ENCODE results near the gene TTC34.

- TF ChIP-seq, protein P1, sequence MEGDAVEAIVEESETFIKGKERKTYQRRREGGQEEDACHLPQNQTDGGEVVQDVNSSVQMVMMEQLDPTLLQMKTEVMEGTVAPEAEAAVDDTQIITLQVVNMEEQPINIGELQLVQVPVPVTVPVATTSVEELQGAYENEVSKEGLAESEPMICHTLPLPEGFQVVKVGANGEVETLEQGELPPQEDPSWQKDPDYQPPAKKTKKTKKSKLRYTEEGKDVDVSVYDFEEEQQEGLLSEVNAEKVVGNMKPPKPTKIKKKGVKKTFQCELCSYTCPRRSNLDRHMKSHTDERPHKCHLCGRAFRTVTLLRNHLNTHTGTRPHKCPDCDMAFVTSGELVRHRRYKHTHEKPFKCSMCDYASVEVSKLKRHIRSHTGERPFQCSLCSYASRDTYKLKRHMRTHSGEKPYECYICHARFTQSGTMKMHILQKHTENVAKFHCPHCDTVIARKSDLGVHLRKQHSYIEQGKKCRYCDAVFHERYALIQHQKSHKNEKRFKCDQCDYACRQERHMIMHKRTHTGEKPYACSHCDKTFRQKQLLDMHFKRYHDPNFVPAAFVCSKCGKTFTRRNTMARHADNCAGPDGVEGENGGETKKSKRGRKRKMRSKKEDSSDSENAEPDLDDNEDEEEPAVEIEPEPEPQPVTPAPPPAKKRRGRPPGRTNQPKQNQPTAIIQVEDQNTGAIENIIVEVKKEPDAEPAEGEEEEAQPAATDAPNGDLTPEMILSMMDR (IDR thresholded peaks at IDR 0.05 in 4 of 5, conservative IDR thresholded peaks at IDR 0.05 in 1 of 5) = no peak
- no peak for TF ChIP-seq POLR2A (IDR thresholded peaks at IDR 0.05)
These were observed 998 bp upstream of the TTC34 start for GRCh38 chr1:2802421-2802961.
